VCaP (cell line): ENCODE measurements around the gene TAF3.
A peak's percentile ranks its signal among the peaks of the same experiment; 100 is the strongest.

ENCODE experiments used
- H3K27ac ChIP-seq: fragments of 450-650 bp; 2 replicates; pipeline ENCODE4 v1.5.1; 2017
- TF ChIP-seq, protein P1 (sequence below): fragments of 450-650 bp; conservative IDR thresholded peaks from 2 replicates; pipeline ENCODE4 v1.5.1; 2017; ENCODE audit warnings: mild to moderate bottlenecking, moderate library complexity

The TAF3 gene

DNA sequence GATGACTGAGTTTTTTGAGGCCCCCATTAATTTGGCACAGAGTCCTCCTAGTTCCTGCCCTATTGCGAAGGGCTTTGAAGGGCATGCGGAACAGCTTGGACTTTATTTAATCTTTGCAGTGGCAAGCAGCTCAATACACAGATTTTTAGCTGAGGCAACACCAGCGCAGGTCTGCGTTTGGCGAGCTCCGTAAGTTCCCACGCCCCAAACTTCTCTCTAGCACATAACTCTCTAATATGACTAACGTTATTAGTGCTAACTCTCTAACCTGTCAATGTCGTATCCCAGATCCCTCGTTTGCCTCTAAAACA, 366 bp upstream of the TAF3 start:
- H3K27ac ChIP-seq = peak overlapping the region; percentile 66
- TF ChIP-seq, protein P1, sequence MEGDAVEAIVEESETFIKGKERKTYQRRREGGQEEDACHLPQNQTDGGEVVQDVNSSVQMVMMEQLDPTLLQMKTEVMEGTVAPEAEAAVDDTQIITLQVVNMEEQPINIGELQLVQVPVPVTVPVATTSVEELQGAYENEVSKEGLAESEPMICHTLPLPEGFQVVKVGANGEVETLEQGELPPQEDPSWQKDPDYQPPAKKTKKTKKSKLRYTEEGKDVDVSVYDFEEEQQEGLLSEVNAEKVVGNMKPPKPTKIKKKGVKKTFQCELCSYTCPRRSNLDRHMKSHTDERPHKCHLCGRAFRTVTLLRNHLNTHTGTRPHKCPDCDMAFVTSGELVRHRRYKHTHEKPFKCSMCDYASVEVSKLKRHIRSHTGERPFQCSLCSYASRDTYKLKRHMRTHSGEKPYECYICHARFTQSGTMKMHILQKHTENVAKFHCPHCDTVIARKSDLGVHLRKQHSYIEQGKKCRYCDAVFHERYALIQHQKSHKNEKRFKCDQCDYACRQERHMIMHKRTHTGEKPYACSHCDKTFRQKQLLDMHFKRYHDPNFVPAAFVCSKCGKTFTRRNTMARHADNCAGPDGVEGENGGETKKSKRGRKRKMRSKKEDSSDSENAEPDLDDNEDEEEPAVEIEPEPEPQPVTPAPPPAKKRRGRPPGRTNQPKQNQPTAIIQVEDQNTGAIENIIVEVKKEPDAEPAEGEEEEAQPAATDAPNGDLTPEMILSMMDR = no peak

DNA sequence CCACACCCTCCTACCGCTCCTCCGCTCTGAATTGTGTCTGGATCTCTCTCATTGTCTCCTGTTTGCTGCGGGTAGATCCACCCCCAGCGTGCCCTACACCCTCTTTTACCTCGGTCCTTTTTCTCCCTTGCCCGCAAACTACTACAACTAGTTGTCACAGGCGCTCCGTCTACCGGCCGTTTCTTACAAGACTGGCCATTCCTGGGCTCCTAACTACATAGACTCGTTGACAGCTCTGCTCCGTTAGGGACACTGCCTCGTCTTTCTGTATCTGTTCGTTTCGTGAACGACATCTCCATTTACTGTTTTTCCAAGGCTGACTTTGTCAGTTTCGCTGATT, 786 bp downstream of the TAF3 start:
- TF ChIP-seq, protein P1 = peak; percentile 63
- peak overlapping the region; percentile 66; the same call in 1 of the 2 replicates for H3K27ac ChIP-seq

DNA sequence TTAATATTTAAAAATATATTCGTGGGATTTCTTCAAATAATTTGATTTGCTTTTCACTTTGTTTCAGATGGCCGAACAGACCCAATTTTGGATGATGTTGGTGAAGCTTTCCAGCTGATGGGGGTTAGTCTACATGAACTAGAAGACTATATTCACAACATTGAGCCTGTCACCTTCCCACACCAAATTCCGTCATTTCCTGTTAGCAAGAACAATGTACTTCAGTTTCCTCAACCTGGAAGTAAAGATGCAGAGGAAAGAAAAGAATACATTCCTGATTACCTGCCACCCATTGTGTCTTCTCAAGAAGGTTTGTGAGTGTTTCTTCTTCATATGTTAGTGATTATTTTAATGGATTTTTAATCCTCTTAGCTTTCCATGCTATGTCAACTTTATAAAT, 5.9 kb downstream of the TAF3 start:
- no peak overlapping the region for H3K27ac ChIP-seq
- TF ChIP-seq, protein P1 = no peak

DNA sequence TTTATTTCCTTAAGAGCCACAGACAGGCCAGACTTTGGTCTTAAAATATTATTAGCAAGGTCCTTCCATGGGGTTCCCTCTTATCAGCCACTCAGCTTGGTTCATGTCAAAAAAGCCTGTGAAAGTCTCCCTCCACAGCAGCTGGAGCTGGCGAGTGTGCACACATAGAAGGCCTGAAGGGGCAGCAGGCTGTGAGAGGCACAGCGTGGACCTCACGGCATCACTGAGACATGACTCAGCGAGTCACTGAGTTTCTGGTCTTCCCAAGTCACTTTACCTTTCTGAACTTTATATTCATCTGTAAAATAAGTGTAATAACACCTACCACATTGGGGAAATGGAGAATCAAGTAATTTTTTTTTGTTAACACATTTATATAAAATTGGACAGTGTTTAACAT, 8.7 kb downstream of the TAF3 start:
- TF ChIP-seq, protein P1 = no peak
- H3K27ac ChIP-seq = no peak overlapping the region

DNA sequence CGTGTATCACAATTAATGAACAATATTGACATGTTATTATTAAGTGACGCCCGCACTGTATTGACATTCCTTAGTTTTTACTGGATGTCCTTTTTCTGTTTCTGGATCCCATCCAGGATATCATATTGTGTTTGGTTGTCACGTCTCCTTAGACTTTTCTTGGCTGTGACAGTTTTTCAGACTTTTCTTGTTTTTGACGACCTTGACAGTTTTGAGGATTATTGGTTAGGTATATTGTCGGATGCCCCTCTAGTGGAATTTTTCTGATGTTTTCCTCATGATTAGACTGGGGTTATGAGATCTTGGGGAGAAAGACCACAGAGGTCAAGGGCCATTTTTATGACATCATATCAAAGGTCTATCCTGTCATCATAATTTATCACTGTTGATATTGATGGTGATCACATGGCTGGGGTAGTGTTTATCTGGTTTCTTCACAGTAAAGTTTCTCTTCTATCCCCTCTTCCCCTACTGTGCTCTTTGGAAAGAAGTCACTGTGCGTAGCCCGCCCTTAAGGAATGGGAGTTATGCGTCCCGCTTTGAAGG, 11.1 kb downstream of the TAF3 start:
- no peak overlapping the region for H3K27ac ChIP-seq

DNA sequence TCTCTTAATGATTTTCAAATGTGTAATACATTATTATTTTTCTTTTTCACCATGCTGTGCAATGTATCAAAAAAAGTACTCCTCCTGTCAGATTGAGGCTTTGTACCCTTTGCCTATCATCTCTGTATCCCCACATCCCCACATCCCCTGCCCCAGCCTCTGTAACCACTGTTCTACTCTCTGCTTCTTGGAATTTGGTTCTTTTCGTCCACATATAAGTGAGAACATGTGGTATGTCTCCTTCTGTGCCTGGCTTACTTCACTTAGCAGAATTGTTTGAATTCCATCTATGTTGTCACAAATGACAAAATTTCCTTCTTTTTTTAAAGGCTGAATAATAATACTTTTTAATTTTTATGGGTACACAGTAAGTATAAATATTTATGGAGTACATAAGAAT, 13.8 kb downstream of the TAF3 start:
- TF ChIP-seq, protein P1 = no peak

More for the DNA sequence above, 11.1 kb downstream of the TAF3 start:
- TF ChIP-seq, protein P1 = no peak

DNA sequence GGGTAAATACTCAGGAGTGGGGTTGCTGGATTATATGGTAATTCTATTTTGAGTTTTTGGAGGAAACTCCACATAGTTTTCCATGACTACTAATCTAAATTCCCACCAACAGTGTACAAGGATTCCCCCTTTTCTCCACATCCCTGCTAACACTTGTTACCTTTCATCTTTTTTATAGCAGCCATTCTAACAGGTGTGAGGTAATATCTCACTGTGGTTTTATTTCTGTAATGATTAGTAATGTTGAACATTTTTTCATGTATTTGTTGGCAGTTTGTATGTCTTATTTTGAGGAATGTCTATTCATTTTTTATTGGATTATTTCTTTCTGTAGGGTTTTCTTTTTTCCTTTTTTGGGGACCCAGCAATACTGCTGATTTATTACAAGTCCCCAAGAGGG, 14.9 kb downstream of the TAF3 start:
- no peak overlapping the region for H3K27ac ChIP-seq
- TF ChIP-seq, protein P1 = no peak

More for the DNA sequence above, 13.8 kb downstream of the TAF3 start:
- no peak overlapping the region for H3K27ac ChIP-seq
